ENCODE results near the gene TPK1.

- no peak for TF ChIP-seq POLR2A (IDR thresholded peaks at IDR 0.05)
- TF ChIP-seq CTCF (IDR thresholded peaks at IDR 0.05): no peak
These were observed 289.1 kb downstream of the TPK1 start for GRCh38 chr7:144546782-144547181.
